Smooth muscle cell (in vitro differentiated cells): ENCODE data around the gene THAP6. TPM values are rescaled to one million over a fixed set of nuclear protein-coding genes. Genes with fewer than 3 reads are reported as not detected.
"Not testable (repeated sequence)": the region's sequence is repeated elsewhere in the genome, so short reads cannot be mapped to it uniquely, and the experiment has no call there.

Source experiments
- DNase-seq: peaks from one replicate; lab custom pipeline; 2025; ENCODE audit not compliant: unreplicated experiment; lab: John Stamatoyannopoulos, UW
- H2AFZ ChIP-seq: fragments of 200-600 bp; sonication (generic); 2 replicates; pipeline ENCODE4 v1.6.0; 2016; ENCODE audit warnings: antibody characterized with exemption, low read depth, mild to moderate bottlenecking
- H3F3A ChIP-seq: fragments of 200-600 bp; sonication (generic); 2 replicates; pipeline ENCODE4 v1.6.0; 2017; ENCODE audit warnings: antibody characterized with exemption, low read depth
- H3K27ac ChIP-seq: fragments of 200-600 bp; sonication (generic); 2 replicates; pipeline ENCODE4 v1.5.1; 2016; ENCODE audit warnings: low read depth, mild to moderate bottlenecking
- H3K27me3 ChIP-seq: fragments of 200-600 bp; sonication (generic); 2 replicates; pipeline ENCODE4 v1.6.1; 2016; ENCODE audit warnings: low read depth, mild to moderate bottlenecking
- H3K36me3 ChIP-seq: fragments of 200-600 bp; sonication (generic); 2 replicates; pipeline ENCODE4 v1.5.1; 2016; ENCODE audit warnings: low read depth
- H3K4me1 ChIP-seq: fragments of 200-600 bp; sonication (generic); 2 replicates; pipeline ENCODE4 v1.5.1; 2016; ENCODE audit warnings: low read depth
- H3K4me2 ChIP-seq: fragments of 200-600 bp; sonication (generic); 2 replicates; pipeline ENCODE4 v1.6.0; 2016; ENCODE audit warnings: mild to moderate bottlenecking
- H3K4me3 ChIP-seq: fragments of 200-600 bp; sonication (generic); 2 replicates; pipeline ENCODE4 v1.5.1; 2016; ENCODE audit warnings: mild to moderate bottlenecking
- H3K79me2 ChIP-seq: fragments of 200-600 bp; sonication (generic); 2 replicates; pipeline ENCODE4 v1.6.0; 2016; ENCODE audit warnings: low read depth, mild to moderate bottlenecking
- H3K9ac ChIP-seq: fragments of 200-600 bp; sonication (generic); 2 replicates; pipeline ENCODE4 v1.6.0; 2016; ENCODE audit warnings: low read depth
- H3K9me3 ChIP-seq: fragments of 200-600 bp; sonication (generic); replicated peaks from 2 replicates; pipeline ENCODE4 v1.5.1; 2016; ENCODE audit warnings: low read depth
- H4K20me1 ChIP-seq: fragments of 200-600 bp; sonication (generic); 2 replicates; pipeline ENCODE4 v1.6.0; 2016; ENCODE audit warnings: low read depth
- WGBS: methylation state at CpG from one replicate; pipeline ENCODE4 v1.1.7; 2016; ENCODE audit warnings: low lambda C conversion rate; 5-methylcytosine and 5-hydroxymethylcytosine counted together
- polyA plus RNA-seq: library from polyadenylated mRNA; unstranded; fragments of >200 nt; fragmentation: Nextera tagmentation; extraction: Ambion mirVana; gene quantifications from 2 replicates; pipeline ENCODE4 v1.2.1, GENCODE V29; 2016
- total RNA-seq: library from RNA; depleted of rRNA; stranded (reverse); fragments of >200 nt; gene quantifications from 2 replicates; pipeline ENCODE4 v1.2.3, GENCODE V29; 2014
- TF ChIP-seq, protein P1 (sequence below): fragments of 200-600 bp; sonication (generic); IDR thresholded peaks from 2 replicates; pipeline ENCODE4 v1.5.1; 2017; ENCODE audit warnings: borderline replicate concordance, mild to moderate bottlenecking, antibody characterized with exemption; ENCODE audit not compliant: insufficient read depth, poor library complexity, severe bottlenecking

The THAP6 gene
- total and polyA plus RNA-seq, 2 experiments from 2014 or later: 7.4 to 14.7 TPM

DNA sequence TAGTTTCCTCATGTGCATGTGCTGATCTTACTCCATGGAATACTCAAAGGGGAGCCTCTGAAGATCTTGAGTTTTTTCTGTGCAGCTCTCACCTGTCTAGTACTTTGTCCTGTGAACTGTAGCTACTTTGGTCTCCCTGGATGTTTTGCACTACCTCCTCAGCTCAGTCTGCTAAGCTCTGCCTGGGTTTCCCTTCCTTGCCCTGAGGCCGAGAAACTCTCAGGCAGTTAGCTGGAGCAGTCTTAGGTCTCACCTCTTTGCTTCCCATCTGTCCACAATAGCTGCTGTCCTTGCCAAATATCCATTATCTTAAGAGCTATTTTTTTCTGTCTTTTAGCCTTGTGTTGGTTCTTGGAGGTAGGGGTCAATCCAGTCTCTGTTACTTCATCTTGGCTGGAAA is 11.6 kb downstream of the THAP6 start:
- Histone ChIP-seq H2AFZ (no peak overlapping the region), H3K9ac (no peak overlapping the region), H3K4me2 (no peak overlapping the region), H3K36me3 (peaks cover 27% of the 10 kb centered on the region), H3K9me3 (no peaks in the 10 kb centered on the region), H3F3A (no peaks in the 10 kb centered on the region), H3K4me1 (no peaks in the 10 kb centered on the region), H3K4me3 (no peak overlapping the region), H3K27ac (no peak overlapping the region), H4K20me1 (peaks cover 4% of the 10 kb centered on the region), H3K27me3 (no peaks in the 10 kb centered on the region), H3K79me2 (peaks cover 12% of the 10 kb centered on the region)
- WGBS: 88% methylated on average over 1 of the region's 1 CpG
- TF ChIP-seq, protein P1, sequence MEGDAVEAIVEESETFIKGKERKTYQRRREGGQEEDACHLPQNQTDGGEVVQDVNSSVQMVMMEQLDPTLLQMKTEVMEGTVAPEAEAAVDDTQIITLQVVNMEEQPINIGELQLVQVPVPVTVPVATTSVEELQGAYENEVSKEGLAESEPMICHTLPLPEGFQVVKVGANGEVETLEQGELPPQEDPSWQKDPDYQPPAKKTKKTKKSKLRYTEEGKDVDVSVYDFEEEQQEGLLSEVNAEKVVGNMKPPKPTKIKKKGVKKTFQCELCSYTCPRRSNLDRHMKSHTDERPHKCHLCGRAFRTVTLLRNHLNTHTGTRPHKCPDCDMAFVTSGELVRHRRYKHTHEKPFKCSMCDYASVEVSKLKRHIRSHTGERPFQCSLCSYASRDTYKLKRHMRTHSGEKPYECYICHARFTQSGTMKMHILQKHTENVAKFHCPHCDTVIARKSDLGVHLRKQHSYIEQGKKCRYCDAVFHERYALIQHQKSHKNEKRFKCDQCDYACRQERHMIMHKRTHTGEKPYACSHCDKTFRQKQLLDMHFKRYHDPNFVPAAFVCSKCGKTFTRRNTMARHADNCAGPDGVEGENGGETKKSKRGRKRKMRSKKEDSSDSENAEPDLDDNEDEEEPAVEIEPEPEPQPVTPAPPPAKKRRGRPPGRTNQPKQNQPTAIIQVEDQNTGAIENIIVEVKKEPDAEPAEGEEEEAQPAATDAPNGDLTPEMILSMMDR: no peak
- DNase-seq: no peak

DNA sequence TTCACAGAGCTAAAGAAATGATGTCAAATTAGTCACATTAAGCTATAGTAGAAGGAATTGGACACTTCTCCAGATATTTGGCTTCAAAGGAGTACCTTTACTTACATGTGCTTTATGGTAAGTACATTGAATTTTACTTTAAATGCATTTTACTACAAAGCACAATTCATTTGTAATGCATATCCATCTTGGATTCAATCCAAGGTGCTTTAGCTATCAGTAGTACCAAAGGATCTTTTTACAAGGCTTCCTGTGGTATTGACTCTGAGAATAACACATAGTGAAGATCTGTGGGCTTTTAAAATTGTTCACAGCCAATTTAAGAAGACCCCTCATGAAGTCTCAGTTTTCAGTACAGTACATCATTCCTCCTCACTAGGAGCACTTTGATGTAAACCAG is 13.2 kb downstream of the THAP6 start:
- Histone ChIP-seq H3K9me3 (no peaks in the 10 kb centered on the region), H3K4me3 (no peak overlapping the region), H3K27ac (no peak overlapping the region), H3K4me2 (no peak overlapping the region), H4K20me1 (no peaks in the 10 kb centered on the region), H3K4me1 (no peaks in the 10 kb centered on the region), H3K9ac (no peak overlapping the region), H3K36me3 (peaks cover 32% of the 10 kb centered on the region), H3K27me3 (no peaks in the 10 kb centered on the region), H3K79me2 (peaks cover 6% of the 10 kb centered on the region), H3F3A (no peaks in the 10 kb centered on the region), H2AFZ (no peak overlapping the region)
- DNase-seq: no peak
- TF ChIP-seq, protein P1: no peak

DNA sequence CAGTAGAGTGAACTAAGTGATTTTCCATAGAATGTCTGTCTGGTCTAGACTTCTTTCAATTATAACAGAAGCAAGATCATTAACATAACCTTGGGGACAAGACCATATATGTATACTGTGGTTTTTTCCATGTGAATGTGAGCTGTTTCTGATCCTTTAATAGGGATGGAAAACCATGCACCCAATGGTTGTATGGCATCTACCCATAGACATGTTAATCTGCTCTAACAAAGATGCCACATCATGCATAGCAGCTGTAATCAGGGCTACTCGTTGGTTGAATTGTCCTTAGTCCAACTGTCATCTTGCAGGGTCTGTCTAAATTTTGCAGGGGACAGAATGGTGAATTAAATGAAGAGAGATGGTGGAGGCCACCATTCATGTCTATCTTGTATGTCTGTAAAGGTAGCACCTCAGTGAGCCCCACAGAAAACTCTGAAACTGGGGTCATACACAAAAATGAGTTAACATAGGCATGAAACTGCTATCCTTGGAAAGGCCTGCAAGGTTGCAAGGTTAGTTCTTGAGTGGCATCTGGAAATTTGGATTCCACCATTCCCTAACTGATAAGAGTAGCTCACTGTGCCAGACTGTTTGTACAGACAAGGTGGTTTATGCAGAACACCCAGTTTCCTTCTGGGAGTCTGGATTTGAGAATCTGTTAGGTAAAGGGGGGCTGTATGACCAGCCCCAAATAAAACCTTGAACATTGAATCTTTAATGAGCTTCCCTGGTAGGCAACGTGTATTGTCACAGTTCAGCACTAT is 16.5 kb downstream of the THAP6 start:
- DNase-seq: no peak

DNA sequence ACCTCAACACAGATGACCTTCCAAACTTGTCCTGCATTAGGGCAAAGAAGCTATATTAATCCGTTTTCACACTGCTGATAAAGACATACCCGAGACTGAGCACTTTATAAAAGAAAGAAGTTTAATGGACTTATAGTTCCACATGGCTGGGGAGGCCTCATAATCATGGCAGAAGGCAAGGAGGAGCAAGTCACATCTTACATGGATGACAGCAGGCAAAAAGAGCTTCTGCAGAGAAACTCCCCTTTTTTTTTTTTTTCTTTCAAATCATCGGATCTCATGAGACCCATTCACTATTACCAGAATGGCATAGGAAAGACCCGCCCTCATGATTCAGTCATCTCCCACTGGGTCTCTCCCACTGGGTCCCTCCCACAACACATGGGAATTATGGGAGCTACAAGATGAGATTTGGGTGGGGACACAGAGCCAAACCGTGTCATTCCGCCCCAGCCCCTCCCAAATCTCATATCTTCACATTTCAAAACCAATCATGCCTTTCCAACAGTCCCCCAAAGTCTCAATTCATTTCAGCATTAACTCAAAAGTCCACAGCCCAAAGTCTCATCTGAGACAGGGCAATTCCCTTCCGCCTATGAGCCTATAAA is 17.4 kb downstream of the THAP6 start:
- H3K27me3 ChIP-seq, H3K79me2 ChIP-seq, H3K9ac ChIP-seq, H3K4me3 ChIP-seq, H2AFZ ChIP-seq, H3K9me3 ChIP-seq, H3K4me1 ChIP-seq, H3K27ac ChIP-seq, H3K4me2 ChIP-seq, H4K20me1 ChIP-seq, DNase-seq, H3F3A ChIP-seq: not testable (repeated sequence)
- H3K36me3 ChIP-seq: peaks cover 22% of the 10 kb centered on the region
- 100% methylated on average over 7 of the region's 7 CpGs for WGBS

More for the DNA sequence above, 16.5 kb downstream of the THAP6 start:
- Histone ChIP-seq H3K9ac (no peak overlapping the region), H3K79me2 (no peaks in the 10 kb centered on the region), H3K27ac (no peak overlapping the region), H2AFZ (no peak overlapping the region), H4K20me1 (no peaks in the 10 kb centered on the region), H3K4me2 (no peak overlapping the region), H3K9me3 (no peaks in the 10 kb centered on the region), H3K27me3 (no peaks in the 10 kb centered on the region), H3K36me3 (peaks cover 22% of the 10 kb centered on the region), H3K4me1 (no peaks in the 10 kb centered on the region), H3K4me3 (no peak overlapping the region), H3F3A (no peaks in the 10 kb centered on the region)
- 98% methylated on average over 2 of the region's 2 CpGs for WGBS
- TF ChIP-seq, protein P1: no peak

DNA sequence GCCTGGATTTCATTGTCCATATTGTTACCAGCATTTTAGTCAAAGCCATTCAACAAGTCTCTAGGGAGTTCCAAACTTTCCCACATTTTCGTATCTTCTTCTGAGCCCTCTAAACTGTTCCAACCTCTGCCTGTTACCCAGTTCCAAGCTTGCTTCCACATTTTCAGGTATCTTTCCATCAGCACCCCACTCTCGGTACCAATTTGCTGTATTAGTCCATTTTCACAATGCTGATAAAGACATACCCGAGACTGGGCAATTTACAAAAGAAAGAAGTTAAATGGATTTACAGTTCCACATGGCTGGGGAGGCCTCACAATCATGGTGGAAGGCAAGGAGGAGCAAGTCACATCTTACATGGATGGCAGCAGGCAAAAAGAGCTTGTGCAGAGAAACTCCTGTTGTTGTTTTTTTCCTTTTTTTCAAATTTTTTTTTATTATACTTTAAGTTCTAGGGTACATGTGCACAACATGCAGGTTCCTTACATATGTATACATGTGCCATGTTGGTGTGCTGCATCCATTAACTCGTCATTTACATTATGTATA is 19.1 kb downstream of the THAP6 start:
- H3K27ac ChIP-seq, DNase-seq, H3K4me1 ChIP-seq, H3K4me2 ChIP-seq, H3F3A ChIP-seq, H3K79me2 ChIP-seq, H3K4me3 ChIP-seq, H3K9me3 ChIP-seq, H2AFZ ChIP-seq, H3K27me3 ChIP-seq, H4K20me1 ChIP-seq, H3K9ac ChIP-seq: not testable (repeated sequence)
- H3K36me3 ChIP-seq: peaks cover 12% of the 10 kb centered on the region
- WGBS: 98% methylated on average over 4 of the region's 4 CpGs

DNA sequence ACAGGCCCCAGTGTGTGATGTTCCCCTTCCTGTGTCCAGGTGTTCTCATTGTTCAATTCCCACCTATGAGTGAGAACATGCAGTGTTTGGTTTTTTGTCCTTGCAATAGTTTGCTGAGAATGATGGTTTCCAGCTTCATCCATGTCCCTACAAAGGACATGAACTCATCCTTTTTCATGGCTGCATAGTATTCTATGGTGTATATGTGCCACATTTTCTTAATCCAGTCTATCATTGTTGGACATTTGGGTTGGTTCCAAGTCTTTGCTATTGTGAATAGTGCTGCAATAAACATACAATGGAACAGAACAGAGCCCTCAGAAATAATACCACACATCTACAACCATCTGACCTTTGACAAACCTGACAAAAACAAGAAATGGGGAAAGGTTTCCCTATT is 19.7 kb downstream of the THAP6 start:
- not testable (repeated sequence) for H3K9ac ChIP-seq, DNase-seq, H3K9me3 ChIP-seq, H2AFZ ChIP-seq, H3K79me2 ChIP-seq, H4K20me1 ChIP-seq, H3K4me2 ChIP-seq, H3F3A ChIP-seq, H3K27ac ChIP-seq, H3K4me3 ChIP-seq, H3K4me1 ChIP-seq, H3K27me3 ChIP-seq
- peaks cover 12% of the 10 kb centered on the region for H3K36me3 ChIP-seq
